Measurements from ENCODE around the gene FBXL15. TPM values are rescaled to one million over a fixed set of nuclear protein-coding genes. Genes with fewer than 3 reads are reported as not detected.

The FBXL15 gene
- polyA plus RNA-seq, 3 donors from 2014 or later: 39.5 to 43.9 (median 39.7) TPM

DNA sequence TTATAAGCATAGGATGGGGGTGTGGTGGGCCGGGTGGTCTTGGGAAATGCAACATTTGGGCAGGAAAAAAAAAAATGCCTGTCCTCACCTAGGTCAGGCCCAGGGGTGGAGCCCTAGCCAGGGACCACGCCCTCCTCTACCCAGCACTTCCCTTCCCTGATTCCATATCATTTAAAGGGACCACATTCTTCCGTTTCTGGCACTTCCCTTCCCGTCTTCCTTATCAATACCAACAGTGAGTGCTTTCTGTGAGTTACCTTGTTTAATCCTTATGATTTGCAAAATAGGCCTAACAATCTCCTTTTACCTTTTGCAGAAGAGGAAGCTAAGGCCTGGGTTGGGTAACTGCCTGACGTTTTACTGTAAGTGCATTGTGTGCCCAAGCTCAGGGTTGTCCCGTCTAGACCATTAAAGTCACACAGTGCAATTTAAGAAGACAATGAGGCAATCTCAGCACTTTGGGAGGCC is 47.4 kb downstream of the FBXL15 start:
- H3K36me3 Mint-ChIP-seq: peaks cover 4 to 5% (median 4%) of the 10 kb centered on the region in 3 donors
- peaks cover 0 to 2% (median 1%) of the 10 kb centered on the region in 3 donors for H3K27me3 Mint-ChIP-seq (ENCODE audit: low read depth in 3 of 3)
- DNase-seq: no peak
- H3K9me3 Mint-ChIP-seq: no peaks in the 10 kb centered on the region
- no peak overlapping the region for H3K27ac Mint-ChIP-seq
- no peak overlapping the region for H3K4me3 Mint-ChIP-seq
- H3K4me1 Mint-ChIP-seq: peaks cover 0 to under 1% of the 10 kb centered on the region in 2 donors

DNA sequence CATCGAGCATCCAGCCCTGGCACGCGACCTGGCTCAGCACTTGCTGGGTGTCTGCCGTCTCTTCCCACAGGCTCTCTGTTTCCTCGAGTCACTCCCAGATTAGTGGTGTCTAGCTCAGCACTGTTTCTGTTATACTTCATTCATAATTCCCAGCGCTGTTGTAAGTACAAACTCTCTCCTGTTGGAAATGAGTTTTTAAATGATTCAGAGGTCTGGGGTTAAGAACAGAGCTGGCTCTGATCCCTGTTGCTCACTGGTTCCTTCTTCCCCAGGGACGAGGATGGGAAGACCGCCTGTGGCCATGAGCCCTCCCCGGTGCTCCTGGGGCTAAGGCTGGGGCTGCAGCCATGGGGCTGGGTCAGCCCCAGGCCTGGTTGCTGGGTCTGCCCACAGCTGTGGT is 48.0 kb downstream of the FBXL15 start:
- Mint-ChIP-seq H3K36me3 (peaks cover 2 to 5% (median 4%) of the 10 kb centered on the region in 3 donors), H3K9me3 (no peaks in the 10 kb centered on the region), H3K27ac (no peak overlapping the region), H3K4me3 (no peak overlapping the region), H3K27me3 (ENCODE audit: low read depth in 3 of 3) (peaks cover 0 to 2% (median 0%) of the 10 kb centered on the region in 3 donors), H3K4me1 (peaks cover 0 to 1% of the 10 kb centered on the region in 2 donors)
- DNase-seq: no peak

DNA sequence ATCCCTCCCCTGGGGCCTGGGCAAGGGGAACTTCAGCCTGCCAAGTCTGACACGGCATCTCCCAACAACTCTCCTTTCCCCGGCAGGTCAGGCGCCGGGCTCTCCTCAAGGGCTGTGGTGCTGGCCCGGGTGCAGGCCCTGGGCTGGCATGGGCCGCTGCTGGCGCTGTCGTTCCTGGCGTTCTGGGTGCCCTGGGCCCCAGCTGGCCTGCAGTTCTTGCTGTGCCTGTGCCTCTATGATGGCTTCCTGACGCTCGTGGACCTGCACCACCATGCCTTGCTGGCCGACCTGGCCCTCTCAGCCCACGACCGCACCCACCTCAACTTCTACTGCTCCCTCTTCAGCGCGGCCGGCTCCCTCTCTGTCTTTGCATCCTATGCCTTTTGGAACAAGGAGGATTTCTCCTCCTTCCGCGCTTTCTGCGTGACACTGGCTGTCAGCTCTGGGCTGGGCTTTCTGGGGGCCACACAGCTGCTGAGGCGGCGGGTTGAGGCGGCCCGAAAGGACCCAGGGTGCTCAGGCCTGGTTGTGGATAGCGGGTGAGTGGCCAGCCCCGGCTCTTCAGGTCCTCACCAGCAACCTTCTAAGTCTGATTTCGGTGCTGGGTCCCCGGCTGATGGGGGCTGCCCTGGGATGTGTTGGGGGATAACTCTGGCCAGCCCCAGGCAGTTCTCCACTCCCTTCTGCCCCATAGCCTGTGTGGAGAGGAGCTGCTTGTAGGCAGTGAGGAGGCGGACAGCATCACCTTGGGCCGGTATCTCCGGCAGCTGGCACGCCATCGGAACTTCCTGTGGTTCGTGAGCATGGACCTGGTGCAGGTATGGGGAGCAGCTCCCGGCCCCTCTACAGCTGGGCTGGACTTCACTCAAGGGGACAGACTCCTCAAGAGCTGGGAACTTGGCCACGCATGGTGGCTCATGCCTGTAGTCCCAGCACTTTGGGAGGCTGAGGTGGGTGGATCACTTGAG is 50.2 kb downstream of the FBXL15 start:
- Mint-ChIP-seq H3K27ac (no peak overlapping the region), H3K27me3 (ENCODE audit: low read depth in 3 of 3) (peaks cover 0 to 5% (median 0%) of the 10 kb centered on the region in 3 donors), H3K36me3 (peaks cover 0 to 5% (median 4%) of the 10 kb centered on the region in 3 donors), H3K4me1 (peaks cover 0 to 4% of the 10 kb centered on the region in 2 donors), H3K4me3 (no peak overlapping the region), H3K9me3 (no peaks in the 10 kb centered on the region)
- DNase-seq: no peak

Other genes with a start within 250 kb of the FBXL15 start
- gene ELOVL3, start 194.5 kb upstream of the FBXL15 start, polyA plus RNA-seq: not detected
- not detected for gene PITX3, start 179.3 kb upstream of the FBXL15 start, polyA plus RNA-seq
- gene GBF1, start 175.3 kb upstream of the FBXL15 start, polyA plus RNA-seq: 10 to 100 TPM in 1 of 3 donors, 1 to 10 TPM in 2; 3.5 to 23.2 (median 7.3) TPM
- 10 to 100 TPM in 1 of 3 donors, 1 to 10 TPM in 2; 3.6 to 11.4 (median 5.0) TPM for gene NFKB2, start 25.1 kb upstream of the FBXL15 start, polyA plus RNA-seq
- gene PSD, start 2.1 kb upstream of the FBXL15 start, polyA plus RNA-seq: 1 to 10 TPM; 1.2 to 2.2 (median 2.0) TPM
- 10 to 100 TPM; 61.8 to 65.3 (median 63.3) TPM for gene CUEDC2, start 11.7 kb downstream of the FBXL15 start, polyA plus RNA-seq
- under 1 TPM; 0.32 to 0.67 (median 0.59) TPM for gene C10orf95, start 30.7 kb downstream of the FBXL15 start, polyA plus RNA-seq
- gene ACTR1A, start 81.9 kb downstream of the FBXL15 start, polyA plus RNA-seq: 100 to 1,000 TPM in 2 of 3 donors, 10 to 100 TPM in 1; 91.6 to 125 (median 115) TPM
- gene SUFU, start 83.1 kb downstream of the FBXL15 start, polyA plus RNA-seq: 1 to 10 TPM; 1.3 to 6.7 (median 2.1) TPM
- gene TRIM8, start 223.6 kb downstream of the FBXL15 start, polyA plus RNA-seq: 10 to 100 TPM; 30.5 to 78.8 (median 39.2) TPM

Data from immature natural killer cell (primary cell).